MM.1S (cell line): ENCODE results near the gene GATA6.

Experiments used
- EZH2 ChIP-seq: fragments of 300-600 bp; sonication (generic); optimal IDR thresholded peaks from 2 replicates; pipeline ENCODE3; 2017; ENCODE audit warnings: low read depth, mild to moderate bottlenecking, antibody characterized with exemption, low read length, mixed read lengths
- EZH2phosphoT487 ChIP-seq: fragments of 300-600 bp; sonication (generic); IDR thresholded peaks from 2 replicates; pipeline ENCODE4 v1.6.1; 2018; ENCODE audit warnings: antibody characterized with exemption, low read length
- TF ChIP-seq, protein P1 (sequence below): fragments of 300-600 bp; sonication (generic); IDR thresholded peaks from 2 replicates; pipeline ENCODE4 v1.5.1; 2016; ENCODE audit warnings: antibody characterized with exemption, low read length, mixed read lengths

DNA sequence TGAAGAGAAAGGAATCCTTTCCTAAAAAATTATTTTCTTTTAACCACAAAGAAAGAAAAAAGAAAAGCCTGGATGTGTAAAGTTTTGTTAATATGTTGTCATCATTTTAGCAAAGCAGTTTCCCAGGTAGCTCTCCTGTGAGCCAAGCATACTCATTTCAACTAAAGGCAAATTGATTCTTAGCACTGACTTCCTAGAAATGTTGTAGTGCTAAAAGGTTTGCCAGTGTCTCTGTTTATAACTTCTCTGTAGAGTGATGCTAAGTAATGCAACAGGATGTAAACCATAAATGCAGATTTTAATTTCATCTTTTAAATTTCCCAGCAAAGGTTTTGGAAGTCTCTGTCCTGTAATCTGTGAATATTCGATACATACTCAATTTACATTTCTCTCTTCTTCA lies 10.2 kb downstream of the GATA6 start:
- TF ChIP-seq, protein P1, sequence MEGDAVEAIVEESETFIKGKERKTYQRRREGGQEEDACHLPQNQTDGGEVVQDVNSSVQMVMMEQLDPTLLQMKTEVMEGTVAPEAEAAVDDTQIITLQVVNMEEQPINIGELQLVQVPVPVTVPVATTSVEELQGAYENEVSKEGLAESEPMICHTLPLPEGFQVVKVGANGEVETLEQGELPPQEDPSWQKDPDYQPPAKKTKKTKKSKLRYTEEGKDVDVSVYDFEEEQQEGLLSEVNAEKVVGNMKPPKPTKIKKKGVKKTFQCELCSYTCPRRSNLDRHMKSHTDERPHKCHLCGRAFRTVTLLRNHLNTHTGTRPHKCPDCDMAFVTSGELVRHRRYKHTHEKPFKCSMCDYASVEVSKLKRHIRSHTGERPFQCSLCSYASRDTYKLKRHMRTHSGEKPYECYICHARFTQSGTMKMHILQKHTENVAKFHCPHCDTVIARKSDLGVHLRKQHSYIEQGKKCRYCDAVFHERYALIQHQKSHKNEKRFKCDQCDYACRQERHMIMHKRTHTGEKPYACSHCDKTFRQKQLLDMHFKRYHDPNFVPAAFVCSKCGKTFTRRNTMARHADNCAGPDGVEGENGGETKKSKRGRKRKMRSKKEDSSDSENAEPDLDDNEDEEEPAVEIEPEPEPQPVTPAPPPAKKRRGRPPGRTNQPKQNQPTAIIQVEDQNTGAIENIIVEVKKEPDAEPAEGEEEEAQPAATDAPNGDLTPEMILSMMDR, result no peak
- TF ChIP-seq EZH2 (no peak), EZH2phosphoT487 (no peak)
